CD14-positive monocyte (primary cell): ENCODE results near the gene SLIT1. TPM values are rescaled to one million over a fixed set of nuclear protein-coding genes. Genes with fewer than 3 reads are reported as not detected.

Experiments
- DNase-seq, 3 donors: peaks; one replicate each; pipeline ENCODE4 v3.0.0-alpha.2; 2011 to 2022
- H2AFZ ChIP-seq: 2 replicates; pipeline ENCODE4 v1.6.0; 2012; ENCODE audit warnings: mild to moderate bottlenecking, low read depth, low read length, inconsistent platforms; ENCODE audit not compliant: insufficient read depth, poor library complexity, severe bottlenecking
- H3K27ac ChIP-seq, 2 donors: 1 replicate in 1 of 2; 2 replicates in 1 of 2; pipeline ENCODE4 v1.5.1; 2012 to 2013; ENCODE audit warnings: low read length in 2 of 2, control low read depth in 1 of 2, inconsistent platforms in 1 of 2, low read depth in 1 of 2, mild to moderate bottlenecking in 1 of 2
- H3K27me3 ChIP-seq, 2 donors: one replicate each; pipeline versions ENCODE4 v1.6.0 to v1.6.1; 2011 to 2013; ENCODE audit warnings: low read length in 2 of 2; ENCODE audit not compliant: control insufficient read depth in 2 of 2, insufficient read depth in 2 of 2
- H3K36me3 ChIP-seq, 2 donors: replicated peaks in 1 of 2; 1 replicate in 1 of 2; 2 replicates in 1 of 2; pipeline versions ENCODE4 v1.5.1 to v1.6.1; 2012 to 2013; ENCODE audit warnings: low read length in 2 of 2, control low read depth in 1 of 2, inconsistent platforms in 1 of 2, mild to moderate bottlenecking in 1 of 2; ENCODE audit not compliant: insufficient read depth in 2 of 2, control insufficient read depth in 1 of 2
- H3K4me1 ChIP-seq, 2 donors: 1 replicate in 1 of 2; 2 replicates in 1 of 2; pipeline versions ENCODE4 v1.5.1 to v1.6.1; 2012 to 2013; ENCODE audit warnings: low read length in 2 of 2, control low read depth in 1 of 2, inconsistent platforms in 1 of 2, mild to moderate bottlenecking in 1 of 2, moderate library complexity in 1 of 2; ENCODE audit not compliant: insufficient read depth in 2 of 2, control insufficient read depth in 1 of 2
- H3K4me2 ChIP-seq: replicated peaks from 2 replicates; pipeline ENCODE3; 2012; ENCODE audit warnings: low read length, moderate library complexity, mild to moderate bottlenecking; ENCODE audit not compliant: poor library complexity, severe bottlenecking; ENCODE audit errors: extremely low read depth
- H3K4me3 ChIP-seq, 3 experiments: fragments of 200-600 bp in 1 of 3; sonication (generic) in 1 of 3; replicated peaks in 1 of 3; 1 replicate in 2 of 3; 2 replicates in 1 of 3; pipeline ENCODE4 v1.5.1; 2011 to 2013; ENCODE audit warnings: low read length in 3 of 3, mild to moderate bottlenecking in 3 of 3, control low read depth in 2 of 3, low read depth in 2 of 3, inconsistent platforms in 1 of 3, moderate library complexity in 1 of 3
- H3K79me2 ChIP-seq: 2 replicates; pipeline ENCODE4 v1.6.0; 2012; ENCODE audit warnings: mild to moderate bottlenecking, control low read depth, inconsistent platforms, low read length, moderate library complexity; ENCODE audit not compliant: insufficient read depth
- H3K9ac ChIP-seq: 2 replicates; pipeline ENCODE4 v1.6.0; 2017; ENCODE audit warnings: low read length, mild to moderate bottlenecking; ENCODE audit not compliant: insufficient read depth, poor library complexity, severe bottlenecking
- H3K9me3 ChIP-seq, 2 donors: replicated peaks in 1 of 2; 1 replicate in 1 of 2; 2 replicates in 1 of 2; pipeline versions ENCODE4 v1.5.1 to v1.6.1; 2012 to 2013; ENCODE audit warnings: low read length in 2 of 2, control low read depth in 1 of 2; ENCODE audit not compliant: control insufficient read depth in 1 of 2, insufficient read depth in 1 of 2
- H4K20me1 ChIP-seq: 2 replicates; pipeline ENCODE4 v1.6.0; 2012; ENCODE audit warnings: mild to moderate bottlenecking, low read length, control low read depth, moderate library complexity; ENCODE audit not compliant: insufficient read depth
- H3K27ac Mint-ChIP-seq, 7 donors: one replicate each; pipeline ENCODE4 v1.8.0; 2020; ENCODE audit warnings: mild to moderate bottlenecking in 7 of 7, mixed read lengths in 7 of 7, moderate library complexity in 6 of 7, inconsistent platforms in 2 of 7
- H3K27me3 Mint-ChIP-seq, 3 donors: one replicate each; pipeline ENCODE4 v1.8.0; 2021 to 2022; ENCODE audit warnings: low read depth in 3 of 3, mild to moderate bottlenecking in 3 of 3, mixed read lengths in 3 of 3, moderate library complexity in 3 of 3, inconsistent platforms in 1 of 3
- H3K36me3 Mint-ChIP-seq, 2 donors: one replicate each; pipeline ENCODE4 v1.8.0; 2020; ENCODE audit warnings: mixed read lengths in 2 of 2, inconsistent platforms in 1 of 2, mild to moderate bottlenecking in 1 of 2
- H3K4me1 Mint-ChIP-seq: one replicate; pipeline ENCODE4 v1.8.0; 2020; ENCODE audit warnings: mild to moderate bottlenecking, mixed read lengths
- H3K4me3 Mint-ChIP-seq, 2 donors: one replicate each; pipeline ENCODE4 v1.8.0; 2020; ENCODE audit warnings: mild to moderate bottlenecking in 2 of 2, mixed read lengths in 2 of 2, moderate library complexity in 1 of 2
- H3K9me3 Mint-ChIP-seq, 7 donors: one replicate each; pipeline ENCODE4 v1.8.0; 2020 to 2022; ENCODE audit warnings: mixed read lengths in 7 of 7, mild to moderate bottlenecking in 6 of 7, moderate library complexity in 6 of 7, inconsistent platforms in 2 of 7
- WGBS: methylation state at CpG from one replicate; pipeline ENCODE4 v1.1.5; 2013; ENCODE audit warnings: missing lambda C conversion rate; ENCODE audit not compliant: insufficient coverage; 5-methylcytosine and 5-hydroxymethylcytosine counted together
- intact Hi-C, 2 donors: fragments of 100-400 bp; cut with micrococcal nuclease; formaldehyde crosslinking; loops; one replicate each; pipeline versions ENCODE4 v1.15.0 to v1.15.1; 2023
- polyA plus RNA-seq, 3 donors: library from polyadenylated mRNA; depleted of rRNA in 1 of 3; unstranded in 2 of 3; stranded (reverse) in 1 of 3; fragments of 300-500 nt in 2 of 3; fragments of >200 nt in 1 of 3; fragmentation: Illumina TruSeq in 2 of 3; gene quantifications; 1 replicate in 2 of 3; 2 replicates in 1 of 3; pipeline ENCODE4 v1.2.3, GENCODE V29; 2012 to 2021
- TF ChIP-seq, protein P1 (sequence below): fragments of 200-600 bp; IDR thresholded peaks from one replicate; pipeline ENCODE4 v1.8.0; 2022; ENCODE audit warnings: antibody characterized with exemption, mild to moderate bottlenecking

The SLIT1 gene
- polyA plus RNA-seq, 3 donors = 0.05 to 0.81 (median 0.16) TPM

GRCh38 chr10:96987842-96988175 is 197.9 kb downstream of the SLIT1 start:
- H3K4me2 ChIP-seq = no peak overlapping the region
- TF ChIP-seq, protein P1, sequence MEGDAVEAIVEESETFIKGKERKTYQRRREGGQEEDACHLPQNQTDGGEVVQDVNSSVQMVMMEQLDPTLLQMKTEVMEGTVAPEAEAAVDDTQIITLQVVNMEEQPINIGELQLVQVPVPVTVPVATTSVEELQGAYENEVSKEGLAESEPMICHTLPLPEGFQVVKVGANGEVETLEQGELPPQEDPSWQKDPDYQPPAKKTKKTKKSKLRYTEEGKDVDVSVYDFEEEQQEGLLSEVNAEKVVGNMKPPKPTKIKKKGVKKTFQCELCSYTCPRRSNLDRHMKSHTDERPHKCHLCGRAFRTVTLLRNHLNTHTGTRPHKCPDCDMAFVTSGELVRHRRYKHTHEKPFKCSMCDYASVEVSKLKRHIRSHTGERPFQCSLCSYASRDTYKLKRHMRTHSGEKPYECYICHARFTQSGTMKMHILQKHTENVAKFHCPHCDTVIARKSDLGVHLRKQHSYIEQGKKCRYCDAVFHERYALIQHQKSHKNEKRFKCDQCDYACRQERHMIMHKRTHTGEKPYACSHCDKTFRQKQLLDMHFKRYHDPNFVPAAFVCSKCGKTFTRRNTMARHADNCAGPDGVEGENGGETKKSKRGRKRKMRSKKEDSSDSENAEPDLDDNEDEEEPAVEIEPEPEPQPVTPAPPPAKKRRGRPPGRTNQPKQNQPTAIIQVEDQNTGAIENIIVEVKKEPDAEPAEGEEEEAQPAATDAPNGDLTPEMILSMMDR = no peak
- no peak overlapping the region for H3K27ac ChIP-seq
- H3K4me1 ChIP-seq = peaks cover 9 to 15% of the 10 kb centered on the region in 2 donors
- H3K27me3 ChIP-seq = no peaks in the 10 kb centered on the region
- 100% methylated on average over 2 of the region's 3 CpGs for WGBS
- no peak overlapping the region for H3K9ac ChIP-seq
- no peak overlapping the region for H2AFZ ChIP-seq
- H3K36me3 ChIP-seq = peaks cover 3 to 4% of the 10 kb centered on the region in 2 donors
- H3K9me3 ChIP-seq = no peaks in the 10 kb centered on the region
- Mint-ChIP-seq H3K36me3 (peaks cover 12 to 18% of the 10 kb centered on the region in 2 donors), H3K4me1 (peaks cover 17% of the 10 kb centered on the region), H3K9me3 (no peaks in the 10 kb centered on the region), H3K27me3 (peaks cover 0 to 3% (median 0%) of the 10 kb centered on the region in 3 donors), H3K4me3 (no peak overlapping the region), H3K27ac (no peak overlapping the region)
- no peak overlapping the region for H3K4me3 ChIP-seq
- intact Hi-C loops = no loop called here
- peaks cover 8% of the 10 kb centered on the region for H4K20me1 ChIP-seq
- no peak for DNase-seq
- H3K79me2 ChIP-seq = no peaks in the 10 kb centered on the region

- Histone ChIP-seq H4K20me1 (peaks cover 8% of the 10 kb centered on the region), H3K4me3 (no peak overlapping the region), H3K79me2 (no peaks in the 10 kb centered on the region), H3K36me3 (peaks cover 8 to 9% of the 10 kb centered on the region in 2 donors), H3K9ac (no peak overlapping the region), H3K4me1 (peaks cover 9 to 15% of the 10 kb centered on the region in 2 donors), H3K27me3 (no peaks in the 10 kb centered on the region), H3K9me3 (no peaks in the 10 kb centered on the region), H3K27ac (no peak overlapping the region), H3K4me2 (no peak overlapping the region), H2AFZ (no peak overlapping the region)
- Mint-ChIP-seq H3K27me3 (peaks cover 0 to 3% (median 0%) of the 10 kb centered on the region in 3 donors), H3K27ac (no peak overlapping the region), H3K9me3 (peaks cover 0 to under 1% (median 0%) of the 10 kb centered on the region in 7 donors), H3K36me3 (peaks cover 17 to 23% of the 10 kb centered on the region in 2 donors), H3K4me1 (peaks cover 17% of the 10 kb centered on the region), H3K4me3 (no peak overlapping the region)
- intact Hi-C loops = no loop called here
- TF ChIP-seq, protein P1 = no peak
- no peak for DNase-seq
- no CpG with 5 or more reads among the region's 2 CpGs for WGBS
These were observed 198.5 kb downstream of the SLIT1 start for GRCh38 chr10:96987141-96987841.
